ENCODE data around the gene IQSEC2.

Gene IQSEC2

DNA sequence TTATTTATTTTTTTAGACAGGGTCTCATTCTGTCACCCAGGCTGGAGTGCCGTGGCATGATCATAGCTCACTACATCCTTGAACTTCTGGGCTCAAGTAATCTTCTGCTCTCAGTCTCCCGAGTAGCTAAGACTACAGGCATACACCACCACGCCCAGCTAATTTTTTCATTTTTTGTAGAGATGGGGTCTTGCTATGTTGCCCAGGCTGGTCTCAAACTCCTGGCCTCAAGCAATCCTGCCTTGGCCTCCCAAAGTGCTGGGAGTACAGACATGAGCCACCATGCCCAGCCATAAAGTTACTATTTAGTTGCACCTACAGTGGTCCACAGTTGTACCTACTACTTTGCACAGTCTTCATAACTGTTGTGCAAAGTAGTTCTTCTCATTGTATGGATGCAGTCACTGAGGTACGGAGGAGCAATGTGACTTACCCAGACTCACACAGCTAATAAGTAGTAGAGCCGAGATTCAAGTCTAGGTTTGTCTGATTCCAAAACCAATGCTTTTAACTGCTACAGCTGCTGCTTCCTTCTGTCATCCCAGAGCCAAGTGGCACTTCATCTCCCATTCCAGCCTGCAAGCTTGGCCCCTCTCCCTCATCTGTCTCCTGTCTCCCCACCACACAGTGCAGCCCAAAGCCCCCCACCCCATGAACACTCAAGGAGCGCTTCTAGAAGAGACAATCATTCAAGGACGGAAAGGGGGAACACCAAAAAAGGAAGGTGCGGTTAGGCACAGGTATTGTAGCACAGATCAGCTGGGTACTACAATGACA lies 24.0 kb upstream of the IQSEC2 start:
- no peak for DNase-seq (ENCODE audit: low spot score)

DNA sequence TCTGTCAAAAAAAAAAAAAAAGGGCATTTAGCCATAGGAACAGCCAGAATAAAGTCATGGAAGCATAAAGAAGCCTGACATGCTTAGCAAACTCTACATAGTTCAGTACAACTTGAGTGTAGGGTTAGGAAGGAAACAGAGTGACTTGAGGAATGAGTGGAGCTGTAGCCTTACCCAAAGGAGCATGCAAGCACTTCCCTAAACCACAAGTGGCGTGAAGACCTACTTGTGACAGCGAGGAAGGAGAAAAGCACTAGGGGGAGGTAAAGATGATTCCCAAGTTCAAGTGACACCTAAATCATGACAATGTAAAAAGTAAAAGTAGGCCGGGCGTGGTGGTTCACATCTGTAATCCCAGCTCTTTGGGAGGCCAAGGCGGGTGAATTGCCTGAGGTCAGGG lies 21.8 kb upstream of the IQSEC2 start:
- DNase-seq (ENCODE audit: low spot score), result no peak

DNA sequence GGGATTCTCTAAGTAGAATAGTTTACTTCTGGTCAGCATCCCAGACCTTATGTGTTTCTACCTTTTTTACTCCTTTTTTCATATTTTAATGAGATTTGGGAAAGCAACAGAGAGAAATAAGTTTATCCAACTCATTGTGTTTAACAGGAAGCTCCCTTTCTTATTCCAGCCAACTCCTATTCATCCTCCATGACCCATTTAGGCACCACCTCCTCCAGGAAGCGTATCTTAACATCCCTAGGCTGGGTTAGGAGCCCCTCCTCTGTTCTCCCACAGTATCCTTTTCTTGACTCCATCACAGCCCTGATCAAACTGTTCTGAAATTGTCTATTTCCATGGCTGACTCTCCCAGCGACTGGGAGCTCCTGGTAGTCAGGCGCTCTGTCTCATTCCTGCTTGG lies 18.8 kb upstream of the IQSEC2 start:
- DNase-seq (ENCODE audit: low spot score), result no peak

DNA sequence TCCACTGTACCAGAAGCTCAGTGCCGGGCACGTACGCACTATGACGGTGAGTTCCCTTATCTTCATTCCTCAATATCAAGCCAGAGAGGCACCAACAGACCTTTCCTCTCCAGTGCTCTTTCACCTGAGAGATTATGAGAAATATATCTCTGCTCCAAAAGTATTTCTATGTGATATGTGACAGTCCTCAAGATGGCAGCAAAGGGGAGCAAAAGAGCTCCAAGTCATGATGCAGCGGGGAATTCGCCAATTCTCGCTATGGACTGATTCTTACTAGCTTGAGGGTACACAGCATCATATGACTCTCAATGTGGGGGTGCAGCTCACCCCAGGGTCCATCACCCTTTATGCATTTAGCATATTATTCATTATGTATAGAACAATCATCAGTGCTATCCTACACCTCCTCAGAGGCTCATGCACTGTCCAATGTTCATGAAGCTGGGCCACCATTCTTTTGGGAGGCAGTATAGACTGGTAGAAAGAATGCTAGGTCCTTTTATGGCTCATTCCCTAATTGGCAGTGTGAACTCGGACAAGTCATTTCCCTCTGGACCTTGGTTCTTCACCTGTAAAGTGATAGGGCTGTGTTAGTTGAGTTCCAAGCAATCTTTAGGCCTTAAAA lies 12.8 kb upstream of the IQSEC2 start:
- DNase-seq (ENCODE audit: low spot score), result no peak

DNA sequence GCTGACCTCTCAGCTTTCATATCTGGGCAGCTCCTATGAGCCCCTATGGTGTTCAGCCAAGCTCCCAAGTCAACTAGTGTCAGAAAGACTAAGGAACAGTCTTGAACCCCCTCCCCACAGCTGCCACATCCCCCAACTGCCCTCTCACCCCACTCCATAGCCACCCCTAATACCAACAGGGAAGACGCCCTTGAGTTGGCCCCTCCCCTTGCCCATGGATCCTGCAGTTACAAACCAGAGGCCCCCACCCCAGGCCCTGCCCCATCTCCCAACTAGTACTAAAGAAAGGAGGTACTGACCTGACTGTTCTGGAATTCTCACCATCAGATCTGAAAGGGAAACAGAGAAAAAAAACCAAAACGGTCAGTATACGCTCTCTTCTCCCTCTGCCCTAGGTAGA lies 10.2 kb upstream of the IQSEC2 start:
- DNase-seq (ENCODE audit: low spot score), result no peak

DNA sequence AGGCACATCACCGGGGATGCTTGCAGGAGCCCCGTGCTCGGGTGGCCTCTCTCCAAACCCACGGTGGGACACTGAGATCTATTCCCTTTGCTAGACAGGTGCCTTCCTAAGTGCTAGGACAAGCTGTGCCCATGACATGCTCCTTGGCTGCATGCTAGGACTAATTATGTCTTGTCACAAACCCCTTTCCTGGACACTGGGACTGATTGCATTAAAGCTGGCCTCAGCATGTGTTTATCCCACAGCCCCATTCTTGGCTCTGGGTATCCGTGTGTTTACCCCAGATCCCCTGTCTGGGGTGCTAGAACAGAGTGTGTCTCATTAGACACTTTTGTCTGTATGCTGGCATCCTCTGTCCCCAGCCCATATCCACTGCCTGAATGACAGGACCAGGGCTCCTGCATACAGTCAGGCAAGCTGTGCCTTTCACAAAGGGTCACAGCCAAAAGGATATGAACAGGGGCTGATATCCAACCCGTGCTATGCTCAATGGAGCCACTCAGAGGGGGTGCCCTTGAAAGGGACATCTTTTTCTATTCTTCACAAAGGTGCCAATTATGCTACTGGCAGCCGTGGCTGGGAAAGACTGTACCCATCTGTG lies 9.2 kb upstream of the IQSEC2 start:
- no peak for DNase-seq (ENCODE audit: low spot score)

DNA sequence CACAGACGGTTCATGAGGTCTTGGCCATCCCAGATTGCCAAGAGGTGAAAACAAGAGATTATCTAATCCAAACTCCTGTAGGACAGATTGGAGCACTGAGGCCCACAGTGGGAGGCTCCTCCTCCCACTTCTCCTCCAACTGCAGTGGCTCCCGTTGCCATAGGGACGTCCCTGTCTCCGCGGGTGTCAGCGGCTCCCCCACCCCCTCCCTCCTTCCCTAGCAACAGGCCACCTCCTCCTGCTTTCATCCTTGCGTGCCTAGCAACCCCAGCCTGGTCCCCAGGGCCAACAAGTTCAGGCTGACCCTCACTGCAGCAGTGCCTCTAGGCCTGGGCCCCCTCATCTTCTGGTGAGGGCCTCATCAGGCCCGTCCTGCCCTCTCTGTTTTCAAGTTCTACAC lies 6.8 kb upstream of the IQSEC2 start:
- no peak for DNase-seq (ENCODE audit: low spot score)

DNA sequence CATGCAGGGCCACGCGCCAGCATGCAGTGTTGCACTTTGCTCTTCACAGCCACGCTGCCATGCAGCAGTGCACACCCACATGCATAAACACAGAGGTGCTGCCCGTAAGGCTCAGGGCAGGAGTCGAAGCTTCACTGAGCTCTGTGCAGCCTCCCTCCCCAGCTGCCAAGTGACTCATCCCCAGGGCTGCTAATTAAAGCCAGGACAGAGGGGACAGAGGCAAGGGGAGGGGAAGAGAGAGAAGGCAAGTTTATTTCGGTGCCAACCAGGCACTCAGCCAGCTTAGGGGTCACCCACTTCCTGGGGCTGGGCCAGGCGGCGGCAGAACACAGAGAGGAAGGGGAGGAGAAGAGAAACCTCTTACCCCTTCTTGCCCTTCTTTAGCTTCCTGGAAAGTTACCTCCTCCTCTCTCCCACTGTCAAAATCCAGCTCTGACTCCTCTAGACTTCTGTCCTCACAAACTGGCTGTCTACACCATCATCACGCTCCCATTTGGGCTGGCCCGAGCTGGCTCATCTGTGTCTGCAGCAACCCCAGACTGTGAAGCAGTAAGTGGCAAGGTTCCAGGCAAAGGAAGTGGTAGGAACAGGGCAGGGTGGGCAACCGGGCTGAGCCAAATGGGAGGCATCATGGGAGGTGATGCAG lies 6.2 kb upstream of the IQSEC2 start:
- peak; percentile 73 for DNase-seq (ENCODE audit: low spot score)

DNA sequence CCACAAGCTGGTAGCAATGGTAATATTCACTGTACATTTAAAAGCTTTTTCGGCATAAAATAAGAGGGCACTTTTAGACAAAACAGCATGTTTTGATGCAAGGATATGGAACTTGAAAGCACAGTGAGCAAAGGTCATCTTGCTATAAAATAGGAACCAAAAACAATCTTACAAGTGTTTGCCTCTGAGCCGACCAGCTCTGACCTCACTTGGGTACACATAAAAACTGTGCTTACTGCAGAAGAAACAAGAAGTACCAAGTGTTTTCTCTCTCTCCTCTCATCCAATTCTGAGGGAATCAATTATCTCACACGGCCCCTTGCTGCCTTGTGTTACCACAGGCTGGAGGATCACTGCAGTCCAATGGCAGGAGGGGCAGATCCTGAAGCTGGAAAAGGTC lies 4.8 kb upstream of the IQSEC2 start:
- no peak for DNase-seq (ENCODE audit: low spot score)

DNA sequence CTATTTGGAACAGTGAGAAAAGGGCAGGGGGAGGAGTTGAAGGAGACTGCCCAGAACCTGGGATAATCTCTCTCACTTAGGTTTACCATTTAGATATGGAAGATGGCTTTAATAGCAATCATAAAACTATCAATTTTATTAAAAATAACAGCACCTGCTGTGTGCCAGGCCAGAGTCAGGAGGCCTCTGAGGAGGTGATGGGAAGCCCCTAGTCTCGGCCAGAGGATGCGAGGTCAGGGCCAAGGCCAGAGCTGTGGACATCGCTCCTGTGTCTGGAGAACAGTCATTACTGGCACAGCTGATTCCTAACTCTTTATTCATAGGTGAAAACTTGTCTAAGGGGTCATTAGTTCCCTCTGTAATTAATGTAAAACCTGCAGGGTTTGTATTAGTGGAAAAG lies 4.2 kb upstream of the IQSEC2 start:
- no peak for DNase-seq (ENCODE audit: low spot score)

DNA sequence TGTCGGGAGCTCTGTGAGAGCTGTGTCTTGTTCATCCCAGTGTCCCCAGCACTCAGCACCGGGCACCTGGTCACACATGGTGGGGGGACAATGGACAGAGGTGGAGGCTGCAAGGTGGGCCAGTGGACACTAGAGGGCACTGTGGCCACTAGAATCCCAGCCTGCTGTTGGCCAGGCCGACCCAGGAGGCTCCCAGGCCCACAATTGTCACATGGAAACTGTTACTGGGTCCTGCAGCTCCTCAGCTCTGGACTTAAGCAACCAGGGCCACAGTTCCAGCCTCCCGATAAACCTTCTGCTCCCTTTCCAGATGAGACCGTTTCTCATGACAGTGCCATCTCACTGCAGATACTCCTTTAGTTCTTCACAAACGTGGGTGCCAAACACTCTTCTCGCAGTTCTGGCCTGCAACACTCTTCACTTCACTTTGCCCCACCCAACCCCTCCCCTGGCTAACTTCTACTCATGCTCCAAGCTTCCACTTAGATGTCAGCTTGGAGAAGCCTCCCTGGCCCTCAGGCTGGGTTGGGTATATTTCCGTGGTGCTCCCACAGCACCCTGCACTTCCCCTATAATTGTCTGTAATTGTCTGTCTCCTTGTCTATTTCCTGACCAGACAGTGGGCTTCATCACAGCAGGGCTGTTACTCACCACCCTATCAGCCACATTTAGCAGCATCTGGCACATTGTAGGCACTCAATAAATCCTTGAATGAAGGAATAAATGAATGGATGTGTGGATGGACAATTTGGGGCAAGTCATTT lies 3.5 kb upstream of the IQSEC2 start:
- DNase-seq (ENCODE audit: low spot score), result peak; percentile 57

DNA sequence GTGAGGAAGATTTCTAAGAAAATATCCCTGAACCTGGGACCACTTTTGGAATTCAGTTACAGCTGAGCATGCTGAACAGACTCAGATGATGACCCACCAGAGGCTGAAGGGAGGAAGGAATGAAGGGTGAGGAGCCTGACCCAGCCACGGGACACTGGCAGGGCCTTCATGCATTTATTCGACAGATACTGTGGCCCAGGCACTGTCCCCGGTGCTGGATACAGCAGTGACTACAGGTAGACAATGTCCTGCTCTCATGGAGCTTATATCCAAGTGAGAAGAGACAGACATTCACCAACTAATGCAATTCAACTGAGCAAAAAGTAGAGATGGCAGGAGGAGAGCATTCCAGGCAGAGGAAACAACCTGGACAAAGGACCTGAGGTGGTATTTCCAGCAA lies 2.2 kb upstream of the IQSEC2 start:
- DNase-seq (ENCODE audit: low spot score), result no peak

DNA sequence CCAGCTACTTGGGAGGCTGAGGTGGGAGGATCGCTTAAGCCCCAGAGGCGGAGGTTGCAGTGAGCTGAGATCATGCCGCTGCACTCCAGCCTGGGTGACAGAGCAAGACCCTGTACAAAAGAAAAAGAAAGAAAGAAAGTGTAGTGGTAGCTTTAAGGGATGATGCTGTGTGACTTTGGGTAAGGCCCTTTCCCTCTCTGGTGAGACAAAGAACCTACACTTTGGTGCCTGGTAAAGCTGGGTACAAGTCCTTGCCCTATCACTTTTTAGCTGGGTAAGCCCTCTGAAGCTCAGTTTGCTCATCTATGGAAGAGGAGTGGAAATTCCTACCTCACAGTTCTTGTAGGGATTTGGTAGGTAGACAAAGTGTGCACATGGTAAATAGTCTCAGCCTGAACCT lies 1.7 kb upstream of the IQSEC2 start:
- no peak for DNase-seq (ENCODE audit: low spot score)

DNA sequence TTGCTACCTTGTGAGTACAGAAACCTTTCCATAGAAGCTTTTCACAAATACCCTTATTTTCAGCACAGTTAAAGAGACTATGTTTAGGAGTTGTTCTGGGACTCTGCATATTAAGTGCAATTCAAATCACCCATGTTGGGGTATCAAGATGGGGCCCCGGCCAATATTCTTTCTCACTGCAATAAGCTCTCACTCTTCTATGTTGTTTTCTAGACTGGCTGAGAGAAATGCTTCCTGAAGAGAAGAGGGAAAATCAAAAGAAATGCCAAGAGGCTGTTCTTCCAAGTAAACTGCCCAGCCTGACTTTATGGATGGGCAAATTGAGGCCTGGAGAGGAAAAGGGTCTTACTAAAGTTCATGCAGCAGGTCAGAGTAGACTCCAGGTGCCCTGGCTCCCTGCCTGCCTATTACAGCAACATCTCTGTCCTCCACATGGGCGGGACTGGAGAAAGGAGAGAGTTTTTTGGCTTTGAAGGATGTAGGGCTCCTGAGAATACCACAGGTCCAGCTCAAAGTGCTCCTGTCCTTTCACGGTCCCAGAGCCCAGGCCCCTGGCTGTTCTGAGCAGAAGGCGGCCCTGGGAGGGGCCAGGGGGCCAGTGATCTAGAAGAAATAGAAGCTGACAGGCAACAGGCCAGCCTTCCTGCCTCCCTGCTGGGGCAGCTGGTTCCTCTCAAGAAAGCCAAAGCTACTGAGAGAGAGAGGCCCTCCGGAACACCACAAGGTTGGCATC lies 745 bp upstream of the IQSEC2 start:
- DNase-seq (ENCODE audit: low spot score), result no peak

DNA sequence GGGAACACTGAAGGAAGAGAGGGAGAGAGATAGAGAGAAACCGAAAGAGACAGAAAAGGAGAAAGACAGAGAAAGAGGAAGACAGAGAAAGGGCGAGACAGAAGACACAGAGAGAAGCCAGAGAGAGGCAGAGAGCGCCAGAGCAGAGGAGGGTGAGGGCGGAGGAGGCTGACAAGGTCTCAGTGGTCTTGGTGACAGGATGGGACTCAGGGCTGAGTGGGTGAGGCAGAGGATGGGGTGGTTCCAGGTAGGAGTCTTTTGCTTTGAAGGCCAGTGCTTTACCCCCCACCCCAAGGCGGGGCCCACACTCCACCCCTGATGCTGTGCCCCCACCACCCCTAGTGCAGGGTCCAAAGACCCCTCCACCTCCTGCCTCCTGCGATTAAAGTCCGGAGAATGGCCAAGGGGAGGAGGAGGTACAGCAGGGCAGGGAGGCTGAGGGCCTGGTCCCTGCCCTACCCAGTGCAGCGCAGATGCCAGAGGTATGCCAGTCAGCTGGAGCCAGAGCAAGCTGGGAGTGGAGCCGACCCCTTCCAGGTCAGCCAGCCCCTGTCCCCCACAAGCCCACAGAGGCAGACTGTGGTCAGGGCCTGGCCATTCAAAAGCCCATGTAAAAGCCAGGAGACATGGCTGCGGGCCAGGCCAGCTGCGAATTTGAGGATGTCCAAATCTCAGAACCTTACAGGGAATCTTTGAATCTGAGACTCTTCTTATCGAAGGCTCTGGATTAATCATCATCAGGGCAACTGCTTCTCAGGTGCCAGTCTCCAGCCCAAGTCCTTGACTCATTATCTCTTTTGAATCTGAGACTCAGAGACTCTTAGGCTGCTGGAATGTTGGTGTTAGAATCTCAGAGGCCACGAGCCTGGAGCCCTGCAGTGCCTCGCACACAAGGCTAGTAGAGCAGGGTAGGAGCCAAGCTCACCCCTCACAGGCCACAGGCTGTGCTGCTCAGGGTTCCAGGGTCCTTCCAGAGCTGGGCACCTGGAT lies 758 bp downstream of the IQSEC2 start:
- DNase-seq (ENCODE audit: low spot score), result peak; percentile 79

DNA sequence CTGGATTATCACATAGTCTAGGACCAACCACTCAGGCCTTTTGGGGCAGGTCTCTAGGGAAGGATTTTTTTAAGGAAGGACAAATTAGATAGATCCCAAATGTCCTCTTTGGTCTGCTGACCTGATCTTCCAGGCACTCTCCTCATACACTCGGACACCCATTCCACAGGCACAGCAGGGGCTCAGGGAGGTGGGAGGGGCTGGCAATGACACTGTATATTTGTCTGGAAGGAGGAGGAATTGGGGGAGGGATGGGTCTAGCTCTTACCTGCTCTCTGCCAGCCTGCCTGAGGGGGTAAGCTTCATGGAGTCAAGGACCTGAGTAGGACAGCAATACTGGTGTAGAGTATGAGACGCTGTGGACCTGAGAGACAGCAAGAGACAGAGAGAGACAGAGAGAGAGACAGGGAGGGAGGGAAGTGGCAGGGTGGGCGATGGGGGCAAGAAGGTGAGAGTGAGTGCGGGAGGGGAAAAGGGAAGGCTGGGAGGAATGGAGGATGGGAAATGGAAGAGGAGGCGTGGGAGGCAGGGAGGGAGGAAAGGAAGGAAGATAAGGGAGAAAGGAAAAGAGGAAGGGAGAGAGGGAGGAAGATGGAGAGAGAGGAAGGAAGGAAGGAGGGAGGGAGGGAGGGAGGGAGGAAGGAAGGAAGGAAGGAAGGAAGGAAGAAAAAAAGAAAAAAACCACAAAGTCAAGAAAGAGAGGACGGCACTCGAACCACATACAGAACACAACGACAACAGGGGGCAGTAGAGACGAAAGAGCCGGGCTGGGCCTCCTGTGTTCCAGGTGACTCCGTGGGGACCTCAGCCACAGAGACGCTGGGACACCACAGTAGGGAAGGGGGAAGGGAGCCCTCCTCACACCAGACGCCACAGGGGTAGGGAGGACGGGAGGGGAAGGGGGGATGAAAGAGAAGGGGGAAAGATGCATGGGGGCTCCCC lies 1.8 kb downstream of the IQSEC2 start:
- DNase-seq (ENCODE audit: low spot score), result no peak

DNA sequence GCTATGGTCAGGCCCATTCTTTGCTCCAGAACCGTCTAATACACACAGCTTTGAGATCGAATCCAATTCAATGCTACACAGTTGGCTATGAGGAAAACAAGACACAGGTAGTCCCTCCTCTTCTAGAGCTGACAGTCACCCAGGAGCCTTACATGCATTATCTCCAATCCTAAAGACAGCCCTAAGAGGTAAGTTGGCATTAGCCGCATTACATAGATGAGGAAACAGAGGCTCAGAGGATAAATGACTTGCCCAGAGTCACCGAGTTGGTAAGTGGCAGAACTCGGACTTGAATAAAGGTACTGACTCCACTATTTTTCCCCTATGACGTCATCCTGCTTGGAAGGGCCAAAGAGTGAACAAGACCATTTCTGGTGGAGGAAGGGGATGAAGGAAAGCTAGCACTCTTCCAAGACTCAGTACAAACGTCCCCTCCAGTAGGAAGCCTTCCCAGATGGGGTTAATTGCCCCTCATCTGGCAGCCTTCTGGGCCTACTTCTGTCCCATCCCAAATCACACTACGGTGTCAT lies 8.5 kb downstream of the IQSEC2 start:
- DNase-seq (ENCODE audit: low spot score), result no peak

DNA sequence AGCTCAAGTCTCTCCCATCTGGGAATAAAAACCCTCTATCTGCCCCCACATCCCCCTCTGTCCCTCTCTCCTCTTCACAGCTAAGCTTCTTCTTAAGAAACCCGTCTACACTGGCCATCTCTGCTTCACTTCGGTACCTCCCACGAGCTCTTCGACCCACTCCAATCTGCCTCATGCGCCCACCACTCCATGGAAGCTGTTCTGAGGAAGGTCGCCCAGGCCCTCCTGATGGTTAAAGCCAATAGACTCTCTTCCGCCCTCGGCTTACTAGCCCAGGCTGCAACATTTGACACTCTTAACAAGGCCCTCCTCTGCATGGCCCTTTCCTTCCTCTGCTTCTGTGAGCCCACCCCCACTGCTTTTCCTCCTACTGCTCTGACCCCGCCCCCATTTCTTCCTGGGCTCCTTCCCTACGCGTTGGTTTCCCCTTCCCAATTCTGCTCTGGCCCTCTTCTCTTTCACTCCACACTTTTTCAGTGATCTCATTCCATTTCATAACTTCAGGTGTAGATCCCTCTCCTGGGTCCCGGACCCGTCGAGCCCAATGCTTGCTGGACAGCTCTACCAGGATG lies 11.8 kb downstream of the IQSEC2 start:
- DNase-seq (ENCODE audit: low spot score), result no peak

DNA sequence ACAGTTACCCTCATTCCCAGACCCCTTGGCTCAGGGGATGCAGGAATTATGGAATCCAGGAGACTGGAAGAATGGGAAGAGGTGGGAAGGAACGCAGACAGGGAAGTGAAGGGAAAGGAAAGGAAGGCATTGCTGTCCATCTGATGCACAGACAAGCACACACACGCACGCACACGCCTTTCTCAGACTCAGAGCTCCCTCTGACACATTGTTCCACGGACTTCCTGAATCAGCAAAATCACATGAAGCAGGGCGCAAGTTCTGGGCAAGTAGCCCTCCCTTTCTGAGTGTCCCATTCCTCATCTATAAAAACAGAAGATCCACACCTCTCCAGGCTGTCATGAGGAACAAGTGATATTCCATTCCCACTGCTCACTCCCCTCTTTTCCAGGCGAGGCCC lies 13.2 kb downstream of the IQSEC2 start:
- DNase-seq (ENCODE audit: low spot score), result no peak
